Activated CD8-positive, alpha-beta memory T cell treated with anti-CD3 and anti-CD28 coated beads for 4 hours (primary cell): Measurements from ENCODE around the gene ITGB6.

Experiments
- DNase-seq, 2 donors: peaks; one replicate each; pipeline ENCODE4 v3.0.0-alpha.2; 2020; ENCODE audit warnings: low read depth in 2 of 2

Gene ITGB6, protein sequence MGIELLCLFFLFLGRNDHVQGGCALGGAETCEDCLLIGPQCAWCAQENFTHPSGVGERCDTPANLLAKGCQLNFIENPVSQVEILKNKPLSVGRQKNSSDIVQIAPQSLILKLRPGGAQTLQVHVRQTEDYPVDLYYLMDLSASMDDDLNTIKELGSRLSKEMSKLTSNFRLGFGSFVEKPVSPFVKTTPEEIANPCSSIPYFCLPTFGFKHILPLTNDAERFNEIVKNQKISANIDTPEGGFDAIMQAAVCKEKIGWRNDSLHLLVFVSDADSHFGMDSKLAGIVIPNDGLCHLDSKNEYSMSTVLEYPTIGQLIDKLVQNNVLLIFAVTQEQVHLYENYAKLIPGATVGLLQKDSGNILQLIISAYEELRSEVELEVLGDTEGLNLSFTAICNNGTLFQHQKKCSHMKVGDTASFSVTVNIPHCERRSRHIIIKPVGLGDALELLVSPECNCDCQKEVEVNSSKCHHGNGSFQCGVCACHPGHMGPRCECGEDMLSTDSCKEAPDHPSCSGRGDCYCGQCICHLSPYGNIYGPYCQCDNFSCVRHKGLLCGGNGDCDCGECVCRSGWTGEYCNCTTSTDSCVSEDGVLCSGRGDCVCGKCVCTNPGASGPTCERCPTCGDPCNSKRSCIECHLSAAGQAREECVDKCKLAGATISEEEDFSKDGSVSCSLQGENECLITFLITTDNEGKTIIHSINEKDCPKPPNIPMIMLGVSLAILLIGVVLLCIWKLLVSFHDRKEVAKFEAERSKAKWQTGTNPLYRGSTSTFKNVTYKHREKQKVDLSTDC

DNA sequence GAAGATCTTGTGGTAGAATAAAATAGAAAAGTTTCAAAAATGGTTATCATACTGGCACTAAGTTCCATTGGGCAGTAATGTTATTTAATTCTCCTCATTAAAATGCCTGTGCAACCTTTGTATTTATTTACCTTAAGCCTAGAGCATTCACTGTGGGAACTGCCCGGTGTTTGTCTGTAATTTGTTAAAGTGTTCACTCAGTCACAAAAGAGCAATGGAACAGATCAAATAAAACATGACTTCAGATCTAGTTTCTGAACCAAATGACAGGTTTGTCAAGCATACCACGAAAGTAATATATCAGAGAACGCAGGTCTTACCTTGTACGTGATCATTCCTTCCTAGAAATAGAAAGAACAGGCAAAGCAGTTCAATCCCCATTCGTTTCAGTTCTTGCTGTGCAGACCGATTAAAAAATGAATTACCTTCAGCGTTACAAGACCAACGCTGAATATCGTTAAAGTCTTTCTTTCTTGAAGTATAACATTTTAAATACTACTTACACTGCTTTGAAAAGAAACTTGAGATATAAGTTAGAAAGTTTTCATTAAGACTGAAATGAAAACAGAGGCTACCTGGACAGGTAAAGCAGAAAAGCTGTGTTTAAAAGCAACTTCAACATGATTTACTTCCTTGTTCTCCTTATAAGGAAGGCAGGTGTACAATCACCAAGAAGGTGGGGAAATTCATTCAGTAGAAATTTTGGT, at the start of gene ITGB6:
ITGB6 (minus strand) TSS at position 590 of the 707 bp plus-strand sequence; CDS start at position 381, 209 bp downstream.
- no peak for DNase-seq

DNA sequence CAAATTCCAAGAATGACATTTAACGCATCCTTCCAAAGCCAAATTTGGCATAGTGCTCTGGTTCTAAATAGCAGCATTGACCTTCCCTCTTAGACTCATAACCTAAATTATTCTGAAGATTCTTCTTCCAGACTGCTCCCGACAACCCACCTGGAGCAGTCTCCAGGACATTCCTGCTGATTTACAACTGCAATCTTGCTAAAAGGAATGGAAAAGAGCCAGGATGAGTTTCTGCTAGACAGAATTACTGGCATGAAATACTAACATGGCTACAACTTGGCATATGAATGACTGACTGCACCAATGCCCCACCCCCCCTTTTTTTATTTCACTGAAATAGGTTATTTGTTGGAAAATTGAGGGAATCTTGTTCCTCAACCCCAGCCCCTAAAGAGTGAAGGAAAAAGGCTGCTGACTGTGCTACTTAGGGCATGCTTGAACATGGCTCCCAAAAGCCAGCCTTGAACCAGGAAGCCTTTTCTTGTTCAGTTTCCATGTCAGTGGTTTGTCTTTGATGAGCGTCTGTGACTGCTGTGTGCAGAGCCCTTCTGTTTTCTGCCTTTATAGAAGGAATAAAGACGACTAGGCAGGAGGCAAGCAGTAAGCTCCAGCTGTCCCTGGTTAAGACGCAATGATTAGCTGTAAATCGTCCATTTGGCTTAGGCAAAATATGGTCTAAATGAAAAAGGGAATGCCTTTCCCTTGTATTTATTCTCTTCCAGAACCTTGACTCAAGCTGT, 47.4 kb upstream of the ITGB6 start:
- no peak for DNase-seq

GRCh38 chr2:160246356-160246755, 46.3 kb upstream of the ITGB6 start:
- no peak for DNase-seq

DNA sequence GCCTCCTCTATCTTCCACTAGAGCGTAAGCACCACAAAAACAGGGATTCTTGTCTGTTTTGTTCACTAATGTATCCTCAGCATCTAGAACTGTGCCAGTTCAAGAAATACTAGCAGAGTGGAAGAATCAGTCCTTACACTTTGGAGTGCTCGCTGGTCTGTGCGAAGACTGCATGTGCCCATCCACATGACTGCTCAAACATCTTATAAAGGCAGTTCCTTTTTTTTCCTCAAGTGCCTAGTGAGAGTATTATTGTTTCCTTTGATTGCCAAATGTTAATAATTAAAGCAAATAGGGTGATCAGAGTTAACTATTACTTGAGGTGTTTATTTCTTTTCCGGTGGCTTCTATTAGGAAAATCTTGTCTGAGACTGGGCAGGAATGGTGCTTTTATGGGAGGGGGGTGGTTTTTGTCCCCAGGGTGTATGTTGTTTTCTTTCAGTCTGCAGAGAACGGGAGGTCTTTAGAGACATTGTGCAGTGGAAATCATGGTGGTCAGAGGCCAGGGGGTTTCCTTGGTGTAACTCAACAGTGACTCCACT, 45.6 kb upstream of the ITGB6 start:
- DNase-seq = no peak

DNA sequence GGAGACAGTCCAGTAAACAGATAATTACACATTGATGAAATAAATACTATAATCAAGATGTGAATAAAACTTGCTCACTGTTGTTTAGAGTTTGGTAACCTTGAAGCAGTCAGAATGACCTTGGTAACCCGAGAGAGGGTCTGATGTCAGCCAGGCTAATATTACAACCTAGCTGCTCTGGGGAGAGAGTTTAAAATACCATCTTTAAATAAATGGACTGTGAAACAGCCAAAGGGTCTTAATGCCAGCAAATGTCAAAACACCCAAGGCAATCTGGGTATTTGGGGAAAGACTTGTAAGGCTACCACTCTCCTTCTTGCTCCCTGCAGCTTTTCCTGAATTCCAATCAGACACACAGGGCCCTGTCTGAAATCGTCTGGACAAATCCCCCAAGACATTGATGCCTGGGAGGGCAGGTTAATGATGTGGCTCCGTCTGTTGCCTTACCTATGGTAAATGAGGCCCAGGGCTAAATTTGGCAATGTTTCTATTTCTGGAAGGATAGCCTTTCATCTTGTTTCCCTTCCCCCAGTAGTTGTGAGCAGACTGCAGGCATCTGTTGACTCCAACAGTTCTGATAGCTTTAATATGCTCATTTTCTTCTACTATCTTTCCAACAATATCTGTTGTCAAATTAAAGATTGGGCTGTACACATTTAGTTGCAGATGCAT, 43.0 kb upstream of the ITGB6 start:
- DNase-seq = no peak

DNA sequence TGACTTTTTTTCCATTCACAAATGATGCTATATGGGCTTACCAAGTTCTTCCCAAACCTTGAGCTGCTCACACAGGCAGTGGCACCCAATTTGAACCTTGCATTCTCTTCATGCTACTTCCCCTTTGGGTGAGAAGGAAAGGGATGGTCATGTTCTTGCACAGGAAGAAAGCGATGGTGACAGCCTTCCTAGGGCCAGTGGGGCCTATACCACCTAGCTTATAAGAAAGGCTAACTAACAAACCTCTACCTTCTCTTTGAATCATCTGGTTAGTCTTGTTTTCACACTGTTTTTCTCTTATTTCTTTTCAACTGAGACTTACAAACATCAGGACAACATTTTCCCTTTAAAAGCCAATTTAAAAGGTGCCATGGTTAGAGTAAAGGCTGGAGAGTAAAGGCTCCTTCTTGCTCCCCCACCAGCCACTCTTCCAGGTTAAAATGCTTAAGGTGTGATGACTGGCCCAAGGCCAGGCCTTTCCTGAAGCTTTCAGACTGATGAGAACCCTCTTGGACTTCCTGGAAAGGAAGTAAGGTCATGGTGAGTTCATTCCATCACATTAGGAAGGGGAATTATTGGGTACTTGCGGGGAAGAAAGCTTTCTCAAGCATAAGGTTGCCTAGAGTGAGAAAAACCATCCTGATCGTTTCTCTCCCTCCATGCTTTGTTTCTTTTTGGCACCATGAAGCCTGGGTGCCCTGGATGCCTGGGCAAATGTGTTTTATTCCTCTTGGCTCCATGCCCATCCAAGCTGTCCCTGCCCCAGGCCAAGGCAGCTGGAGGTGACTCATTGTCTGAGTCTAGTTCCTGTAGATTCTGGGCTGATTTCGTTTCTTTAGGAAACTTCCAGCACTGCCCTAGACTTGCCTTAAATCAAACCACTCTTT, 41.4 kb upstream of the ITGB6 start:
- DNase-seq = no peak

DNA sequence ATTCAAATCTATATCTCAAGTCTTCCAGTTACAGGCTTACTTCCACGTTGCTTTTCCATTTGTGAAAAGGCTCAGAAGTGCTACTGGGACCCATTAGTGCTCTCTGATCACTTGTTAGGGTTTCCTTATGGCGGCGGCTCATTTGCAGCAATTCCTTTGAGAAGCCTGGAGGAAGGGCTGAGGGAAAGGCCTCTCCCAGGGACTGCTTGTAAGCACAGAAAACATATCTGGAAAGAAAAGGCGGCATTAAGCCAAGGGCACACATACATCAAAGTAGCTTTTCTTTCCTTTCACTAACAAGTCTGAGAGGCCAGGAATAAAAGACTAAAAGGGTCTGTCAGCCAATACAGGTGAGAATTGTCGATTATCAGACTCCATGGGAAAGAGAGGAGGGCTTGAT, 39.4 kb upstream of the ITGB6 start:
- no peak for DNase-seq

DNA sequence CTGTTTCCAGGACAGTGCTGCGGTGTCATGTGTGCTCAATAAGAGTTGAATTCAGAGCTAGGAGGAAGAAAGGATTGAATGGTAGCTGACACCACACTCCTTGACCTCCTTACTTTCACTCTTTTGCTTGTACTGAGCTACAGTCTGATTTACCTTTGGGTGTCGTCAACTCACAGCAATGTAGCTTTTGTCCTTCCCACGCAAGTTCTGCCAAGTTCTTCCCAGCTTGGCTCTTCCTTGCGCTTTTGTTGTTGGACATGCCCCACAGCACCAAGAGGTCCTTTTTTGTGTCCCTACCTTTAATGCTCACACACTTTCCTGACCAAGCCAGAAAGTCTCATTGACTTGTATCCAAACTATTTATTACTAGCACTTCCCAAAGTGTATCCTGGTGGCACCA, 38.3 kb upstream of the ITGB6 start:
- no peak for DNase-seq

- no peak for DNase-seq
Observed at GRCh38 chr2:160232905-160233475, 32.9 kb upstream of the ITGB6 start.

DNA sequence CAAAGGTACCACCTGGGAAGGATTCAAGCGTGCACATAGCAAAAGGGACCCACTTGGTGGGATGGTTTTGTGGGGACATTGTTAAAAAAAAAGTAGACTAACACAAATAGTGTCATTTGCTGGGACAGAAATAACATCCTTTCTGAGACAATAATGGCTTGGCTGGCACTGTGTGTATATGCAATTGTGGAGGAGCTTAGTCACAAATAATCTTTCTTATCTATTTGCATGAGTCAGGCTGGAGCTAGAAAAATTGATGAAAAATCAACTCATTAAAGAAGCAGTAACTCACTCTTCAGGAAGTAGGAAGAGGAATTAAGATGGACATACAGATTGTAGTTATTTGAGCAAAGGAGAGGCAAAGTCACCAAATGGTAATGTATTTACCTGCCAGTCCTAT, 29.5 kb upstream of the ITGB6 start:
- DNase-seq = no peak

- DNase-seq = no peak
Observed at GRCh38 chr2:160228141-160228917, 28.3 kb upstream of the ITGB6 start.

DNA sequence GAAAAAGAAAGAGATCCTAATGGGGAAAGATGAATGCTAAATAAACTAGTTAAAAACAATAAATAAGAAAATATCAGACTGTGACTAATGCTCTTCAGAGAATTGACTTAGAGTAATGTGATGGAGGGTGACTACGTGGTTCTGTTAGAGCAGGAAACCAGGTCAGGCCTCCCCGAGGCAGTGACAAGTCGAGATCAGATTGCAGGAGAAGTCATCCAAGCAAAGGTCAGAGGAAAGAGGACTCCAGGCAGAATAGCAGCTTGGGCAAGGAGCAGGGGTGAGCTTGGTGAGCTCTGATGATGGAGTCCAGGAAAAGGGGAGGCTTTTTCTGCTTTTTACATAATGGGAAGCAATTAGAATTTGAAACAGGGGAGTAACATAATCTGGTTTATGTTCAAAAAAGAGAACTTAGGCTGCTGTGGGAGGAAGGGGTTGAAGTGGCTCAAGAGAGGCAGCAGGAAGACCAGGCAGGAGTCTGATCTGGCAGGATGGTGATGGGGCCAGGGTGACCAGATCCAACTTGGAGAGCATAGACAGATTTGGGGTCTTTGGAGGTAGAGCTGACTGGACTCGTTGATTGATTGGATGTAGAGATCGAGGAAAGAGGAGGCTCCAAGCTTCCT, 27.3 kb upstream of the ITGB6 start:
- DNase-seq = no peak

- DNase-seq = no peak
Observed at GRCh38 chr2:160226367-160226766, 26.3 kb upstream of the ITGB6 start.

DNA sequence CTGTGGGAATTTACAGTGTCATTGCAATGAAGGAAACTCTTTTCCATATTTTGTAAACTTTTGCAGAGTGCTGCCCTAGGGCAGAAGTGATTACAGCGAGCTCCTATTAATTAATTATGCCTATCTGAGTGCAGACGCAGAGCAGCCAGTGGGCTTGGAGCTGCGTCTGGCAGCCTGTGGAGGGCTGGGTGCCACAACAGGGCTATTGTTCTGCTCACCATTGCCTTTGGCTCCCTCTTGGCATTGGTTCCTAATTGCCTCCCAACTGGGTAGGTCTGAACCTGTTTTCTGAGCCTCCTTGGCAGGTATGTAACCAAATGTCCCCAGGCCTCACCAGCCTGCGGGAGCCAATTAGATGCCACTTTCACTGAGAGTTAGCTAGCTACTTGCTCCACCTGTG, 25.6 kb upstream of the ITGB6 start:
- no peak for DNase-seq

DNA sequence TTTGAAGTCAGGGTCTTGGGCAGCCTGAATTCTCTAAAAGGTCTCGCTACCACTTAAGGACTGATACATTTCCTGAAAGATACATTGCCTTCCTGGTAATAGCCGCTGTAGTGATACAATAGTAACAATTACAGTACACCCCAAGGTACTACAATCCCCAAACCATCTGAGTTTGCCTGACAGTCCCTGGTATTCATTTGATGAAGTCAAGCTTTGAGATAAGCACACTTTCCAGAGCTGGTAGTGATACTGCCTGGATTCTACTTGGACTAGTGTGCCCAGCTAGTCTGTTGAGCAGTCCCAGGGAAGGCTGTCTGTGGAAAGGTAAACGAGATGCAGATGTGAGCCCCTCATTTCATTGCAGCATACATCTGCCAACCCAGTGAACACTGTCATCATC, 24.4 kb upstream of the ITGB6 start:
- no peak for DNase-seq

- DNase-seq = no peak
Observed at GRCh38 chr2:160224060-160224459, 24.0 kb upstream of the ITGB6 start.

- no peak for DNase-seq
Observed at GRCh38 chr2:160223560-160223959, 23.5 kb upstream of the ITGB6 start.

GRCh38 chr2:160222546-160223283, 22.6 kb upstream of the ITGB6 start:
- DNase-seq = no peak
